Left ventricle myocardium inferior (tissue), 1 donor: ENCODE measurements around the gene MYH14. TPM values are rescaled to one million over a fixed set of nuclear protein-coding genes. Genes with fewer than 3 reads are reported as not detected.

Experiments used
- DNase-seq: peaks from one replicate; pipeline ENCODE4 v3.0.0-alpha.2; 2020
- H3K27ac ChIP-seq: fragments of 200-600 bp; replicated peaks from 2 replicates; pipeline ENCODE4 v1.8.0; 2021
- H3K27me3 ChIP-seq: fragments of 200-600 bp; 2 replicates; pipeline ENCODE4 v1.8.0; 2021; ENCODE audit warnings: low read depth
- H3K36me3 ChIP-seq: fragments of 200-600 bp; 2 replicates; pipeline ENCODE4 v1.8.0; 2021
- H3K4me1 ChIP-seq: fragments of 200-600 bp; 2 replicates; pipeline ENCODE4 v1.8.0; 2021
- H3K4me3 ChIP-seq: fragments of 200-600 bp; 2 replicates; pipeline ENCODE4 v1.8.0; 2021; ENCODE audit warnings: mild to moderate bottlenecking, moderate library complexity
- H3K9me3 ChIP-seq: fragments of 200-600 bp; replicated peaks from 2 replicates; pipeline ENCODE4 v1.8.0; 2021
- intact Hi-C: fragments of 100-400 bp; cut with micrococcal nuclease; formaldehyde crosslinking; loops from one replicate; pipeline ENCODE4 v1.11.0; 2022
- total RNA-seq: library from RNA; stranded (reverse); fragmentation: NEBNext Ultra II Directional; extraction: Animal tissue kit (Norgen Biotek cat#: 25700); gene quantifications from one replicate; pipeline ENCODE4 v1.2.1, GENCODE V29; 2021
- TF ChIP-seq, protein P1 (sequence below): fragments of 200-600 bp; IDR thresholded peaks from 2 replicates; pipeline ENCODE4 v1.8.0; 2021; ENCODE audit warnings: antibody characterized with exemption, mild to moderate bottlenecking, borderline replicate concordance
- donor health status: DM: no; HTN: yes; CAD: no; lungs with severe emphysema.

MYH14 gene
- total RNA-seq, 1 donor from 2014 or later: 115 TPM

DNA sequence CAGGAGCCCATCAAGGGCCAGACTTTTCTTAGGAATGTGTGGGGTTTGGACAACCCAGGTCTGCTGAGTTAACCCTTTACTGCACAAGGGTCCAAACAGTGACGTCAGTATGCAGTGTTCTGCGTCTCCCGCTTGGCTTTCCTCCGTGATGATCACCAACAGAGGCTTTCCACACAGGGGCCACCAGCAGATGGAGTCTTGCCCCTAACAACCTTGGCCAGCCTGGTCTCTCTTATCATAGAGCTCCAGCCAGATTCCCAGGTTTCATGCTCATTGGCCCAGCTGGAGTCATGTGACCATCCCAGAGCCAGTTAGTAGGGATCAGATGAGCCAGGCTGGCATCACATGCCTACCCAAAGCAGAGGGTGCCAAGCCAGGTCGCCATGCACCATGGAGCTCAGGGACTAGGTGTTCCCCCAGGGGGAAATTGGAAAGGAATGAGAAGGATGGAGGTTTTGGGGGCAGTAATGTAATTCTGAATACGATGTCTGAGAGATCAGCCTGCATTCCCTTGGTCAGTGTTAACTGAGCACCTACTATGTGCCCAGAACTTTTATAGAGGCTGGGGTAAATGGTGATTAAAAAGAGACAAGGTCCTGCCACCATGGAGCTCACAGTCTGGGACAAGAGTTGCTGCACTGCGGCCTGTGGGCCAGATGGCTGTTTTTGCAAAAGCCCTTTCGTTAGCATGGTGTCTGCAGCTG, 61.2 kb downstream of the MYH14 start:
- TF ChIP-seq, protein P1, sequence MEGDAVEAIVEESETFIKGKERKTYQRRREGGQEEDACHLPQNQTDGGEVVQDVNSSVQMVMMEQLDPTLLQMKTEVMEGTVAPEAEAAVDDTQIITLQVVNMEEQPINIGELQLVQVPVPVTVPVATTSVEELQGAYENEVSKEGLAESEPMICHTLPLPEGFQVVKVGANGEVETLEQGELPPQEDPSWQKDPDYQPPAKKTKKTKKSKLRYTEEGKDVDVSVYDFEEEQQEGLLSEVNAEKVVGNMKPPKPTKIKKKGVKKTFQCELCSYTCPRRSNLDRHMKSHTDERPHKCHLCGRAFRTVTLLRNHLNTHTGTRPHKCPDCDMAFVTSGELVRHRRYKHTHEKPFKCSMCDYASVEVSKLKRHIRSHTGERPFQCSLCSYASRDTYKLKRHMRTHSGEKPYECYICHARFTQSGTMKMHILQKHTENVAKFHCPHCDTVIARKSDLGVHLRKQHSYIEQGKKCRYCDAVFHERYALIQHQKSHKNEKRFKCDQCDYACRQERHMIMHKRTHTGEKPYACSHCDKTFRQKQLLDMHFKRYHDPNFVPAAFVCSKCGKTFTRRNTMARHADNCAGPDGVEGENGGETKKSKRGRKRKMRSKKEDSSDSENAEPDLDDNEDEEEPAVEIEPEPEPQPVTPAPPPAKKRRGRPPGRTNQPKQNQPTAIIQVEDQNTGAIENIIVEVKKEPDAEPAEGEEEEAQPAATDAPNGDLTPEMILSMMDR: no peak
- Histone ChIP-seq H3K36me3 (peaks cover 23% of the 10 kb centered on the region), H3K4me1 (peaks cover 5% of the 10 kb centered on the region), H3K4me3 (no peak overlapping the region), H3K27ac (no peak overlapping the region), H3K27me3 (no peaks in the 10 kb centered on the region), H3K9me3 (no peaks in the 10 kb centered on the region)
- intact Hi-C loops: no loop called here
- no peak for DNase-seq

DNA sequence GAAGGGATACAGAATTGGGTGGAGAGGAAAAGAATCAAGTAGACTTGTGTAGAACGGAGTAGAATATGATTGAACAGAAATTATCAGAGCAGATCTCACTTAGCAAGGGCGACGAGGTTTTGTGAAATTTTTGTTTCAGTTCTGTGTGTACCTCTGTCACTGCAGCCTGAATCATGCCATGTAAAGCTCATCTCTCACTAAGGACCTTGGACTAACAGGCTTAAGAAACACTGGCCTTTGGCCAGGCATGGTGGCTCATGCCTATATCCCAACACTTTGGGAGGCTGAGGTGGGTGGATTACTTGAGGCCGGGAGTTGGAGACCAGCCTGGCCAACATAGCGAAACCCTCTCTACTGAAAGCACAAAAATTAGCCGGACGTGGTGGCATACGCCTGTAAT, 62.6 kb downstream of the MYH14 start:
- no peak overlapping the region for H3K27ac ChIP-seq
- H3K27me3 ChIP-seq: no peaks in the 10 kb centered on the region
- DNase-seq: no peak
- peaks cover 5% of the 10 kb centered on the region for H3K4me1 ChIP-seq
- intact Hi-C loops: no loop called here
- H3K9me3 ChIP-seq: no peaks in the 10 kb centered on the region
- TF ChIP-seq, protein P1: no peak
- peaks cover 20% of the 10 kb centered on the region for H3K36me3 ChIP-seq
- H3K4me3 ChIP-seq: no peak overlapping the region

DNA sequence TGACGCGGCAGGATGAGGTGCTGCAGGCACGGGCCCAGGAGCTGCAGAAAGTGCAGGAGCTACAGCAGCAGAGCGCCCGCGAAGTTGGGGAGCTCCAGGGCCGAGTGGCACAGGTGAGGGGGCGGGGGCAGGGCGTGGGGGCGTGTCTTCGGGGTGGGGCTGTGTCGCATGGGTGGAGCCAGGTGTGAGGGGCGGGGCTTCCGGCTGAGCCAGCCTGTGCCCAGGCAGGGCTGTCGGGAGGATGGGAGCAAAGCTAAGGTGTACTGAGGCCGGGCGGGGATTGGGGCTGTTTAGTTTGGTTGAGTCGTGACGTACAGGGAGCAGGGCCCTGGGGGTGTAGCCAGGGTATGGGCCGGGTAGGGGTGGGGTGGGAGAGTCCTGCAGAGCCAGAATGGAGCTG, 63.5 kb downstream of the MYH14 start:
- no peak overlapping the region for H3K27ac ChIP-seq
- intact Hi-C loops: no loop called here

DNA sequence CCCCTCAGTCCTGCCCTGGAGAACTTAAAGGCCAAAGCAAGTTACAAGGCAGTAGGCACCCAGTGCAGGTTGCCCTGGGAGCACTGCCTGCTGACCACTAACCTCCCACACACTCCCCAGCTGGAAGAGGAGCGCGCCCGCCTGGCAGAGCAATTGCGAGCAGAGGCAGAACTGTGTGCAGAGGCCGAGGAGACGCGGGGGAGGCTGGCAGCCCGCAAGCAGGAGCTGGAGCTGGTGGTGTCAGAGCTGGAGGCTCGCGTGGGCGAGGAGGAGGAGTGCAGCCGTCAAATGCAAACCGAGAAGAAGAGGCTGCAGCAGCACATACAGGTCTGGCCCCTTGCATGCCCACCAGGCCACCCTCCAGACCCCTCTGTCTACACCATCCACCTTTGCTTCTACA, 64.6 kb downstream of the MYH14 start:
- Histone ChIP-seq H3K27ac (no peak overlapping the region), H3K36me3 (peaks cover 19% of the 10 kb centered on the region), H3K4me1 (peaks cover 5% of the 10 kb centered on the region), H3K27me3 (no peaks in the 10 kb centered on the region), H3K4me3 (no peak overlapping the region), H3K9me3 (no peaks in the 10 kb centered on the region)
- no peak for DNase-seq
- intact Hi-C loops: no loop called here
- TF ChIP-seq, protein P1: no peak

More for the DNA sequence above, 63.5 kb downstream of the MYH14 start:
- no peak for DNase-seq
- no peaks in the 10 kb centered on the region for H3K27me3 ChIP-seq
- H3K9me3 ChIP-seq: no peaks in the 10 kb centered on the region
- TF ChIP-seq, protein P1: no peak
- no peak overlapping the region for H3K4me3 ChIP-seq
- H3K4me1 ChIP-seq: peaks cover 5% of the 10 kb centered on the region
- H3K36me3 ChIP-seq: peaks cover 20% of the 10 kb centered on the region

GRCh38 chr19:50268501-50268900, 65.1 kb downstream of the MYH14 start:
- Histone ChIP-seq H3K27ac (no peak overlapping the region), H3K4me3 (no peak overlapping the region), H3K9me3 (no peaks in the 10 kb centered on the region), H3K4me1 (peaks cover 5% of the 10 kb centered on the region), H3K27me3 (no peaks in the 10 kb centered on the region), H3K36me3 (peaks cover 19% of the 10 kb centered on the region)
- intact Hi-C loops: no loop called here
- TF ChIP-seq, protein P1: no peak
- DNase-seq: no peak
